ENCODE data around the gene GCK. TPM values are rescaled to one million over a fixed set of nuclear protein-coding genes. Genes with fewer than 3 reads are reported as not detected.

GCK gene
- total RNA-seq: 1.7 TPM

GRCh38 chr7:44189286-44189992, at the start of gene GCK:
TSS of gene GCK (minus strand) at chr7:44189439. CDS start at chr7:44188953, 486 bp downstream.
- Histone ChIP-seq H3K4me1 (no peaks in the 10 kb centered on the region), H3K27ac (no peak within 1 kb of the TSS), H3K36me3 (no peaks in the 10 kb centered on the region), H3K4me3 (no peak within 1 kb of the TSS), H3K9me3 (no peaks in the 10 kb centered on the region), H3K27me3 (no peaks in the 10 kb centered on the region)
- TF ChIP-seq POLR2A (IDR thresholded peaks at IDR 0.05) (no peak), CTCF (IDR thresholded peaks at IDR 0.05) (no peak), POLR2AphosphoS5 (IDR thresholded peaks at IDR 0.05; ENCODE audit: insufficient read depth in 1 of 2, low read depth in 1 of 2) (no peak)
- no peak for DNase-seq (ENCODE audit: extremely low spot score in 2 of 2)
- intact Hi-C loops (cut with DNase I): no loop called here

GRCh38 chr7:44238116-44238695, 49.0 kb upstream of the GCK start:
- no peak for DNase-seq (ENCODE audit: extremely low spot score in 2 of 2)
- TF ChIP-seq POLR2AphosphoS5 (IDR thresholded peaks at IDR 0.05; ENCODE audit: insufficient read depth in 1 of 2, low read depth in 1 of 2) (no peak), CTCF (IDR thresholded peaks at IDR 0.05) (no peak)
- H3K4me1 ChIP-seq: peaks cover 4% of the 10 kb centered on the region
- H3K36me3 ChIP-seq: no peaks in the 10 kb centered on the region
- H3K9me3 ChIP-seq: no peaks in the 10 kb centered on the region
- no peak overlapping the region for H3K27ac ChIP-seq
- H3K4me3 ChIP-seq: no peak overlapping the region
- intact Hi-C loops (cut with DNase I): loop anchor here (5.0 kb wide), 1 partner anchor 239 kb away; no protein-coding TSS in a partner anchor
- H3K27me3 ChIP-seq: no peaks in the 10 kb centered on the region

- H3K4me1 ChIP-seq: peaks cover 4% of the 10 kb centered on the region
- intact Hi-C loops (cut with DNase I): loop anchor here (5.0 kb wide), 1 partner anchor 240 kb away; no protein-coding TSS in a partner anchor
- H3K4me3 ChIP-seq: no peak overlapping the region
- TF ChIP-seq POLR2AphosphoS5 (IDR thresholded peaks at IDR 0.05; ENCODE audit: insufficient read depth in 1 of 2, low read depth in 1 of 2) (no peak), POLR2A (IDR thresholded peaks at IDR 0.05) (no peak), CTCF (IDR thresholded peaks at IDR 0.05) (no peak)
- H3K27me3 ChIP-seq: no peaks in the 10 kb centered on the region
- no peaks in the 10 kb centered on the region for H3K36me3 ChIP-seq
- no peak for DNase-seq (ENCODE audit: extremely low spot score in 2 of 2)
- H3K9me3 ChIP-seq: no peaks in the 10 kb centered on the region
- H3K27ac ChIP-seq: no peak overlapping the region
Observed at GRCh38 chr7:44237696-44238095, 48.5 kb upstream of the GCK start.

GRCh38 chr7:44236333-44236728, 47.1 kb upstream of the GCK start:
- Histone ChIP-seq H3K27me3 (no peaks in the 10 kb centered on the region), H3K27ac (no peak overlapping the region), H3K4me3 (no peak overlapping the region), H3K9me3 (no peaks in the 10 kb centered on the region), H3K36me3 (no peaks in the 10 kb centered on the region), H3K4me1 (peaks cover 3% of the 10 kb centered on the region)
- intact Hi-C loops (cut with DNase I): loop anchor here (5.0 kb wide), 1 partner anchor 241 kb away; no protein-coding TSS in a partner anchor
- TF ChIP-seq POLR2AphosphoS5 (IDR thresholded peaks at IDR 0.05; ENCODE audit: insufficient read depth in 1 of 2, low read depth in 1 of 2) (no peak), CTCF (IDR thresholded peaks at IDR 0.05) (no peak), POLR2A (IDR thresholded peaks at IDR 0.05) (no peak)
- DNase-seq (ENCODE audit: extremely low spot score in 2 of 2): no peak

Measured in vagina (tissue), 2 donors.